HG02840 (cell line): ENCODE measurements around the gene PIK3CG.
"Not testable (repeated sequence)": the region's sequence is repeated elsewhere in the genome, so short reads cannot be mapped to it uniquely, and the experiment has no call there.

Experiments used
- ATAC-seq: cut with Tn5 transposase; IDR thresholded peaks from one replicate; pipeline ENCODE4 v1.9.1; 2021; ENCODE audit warnings: mild to moderate bottlenecking, moderate library complexity, moderate number of reproducible peaks; ENCODE audit not compliant: unreplicated experiment, low FRiP score

PIK3CG gene

DNA sequence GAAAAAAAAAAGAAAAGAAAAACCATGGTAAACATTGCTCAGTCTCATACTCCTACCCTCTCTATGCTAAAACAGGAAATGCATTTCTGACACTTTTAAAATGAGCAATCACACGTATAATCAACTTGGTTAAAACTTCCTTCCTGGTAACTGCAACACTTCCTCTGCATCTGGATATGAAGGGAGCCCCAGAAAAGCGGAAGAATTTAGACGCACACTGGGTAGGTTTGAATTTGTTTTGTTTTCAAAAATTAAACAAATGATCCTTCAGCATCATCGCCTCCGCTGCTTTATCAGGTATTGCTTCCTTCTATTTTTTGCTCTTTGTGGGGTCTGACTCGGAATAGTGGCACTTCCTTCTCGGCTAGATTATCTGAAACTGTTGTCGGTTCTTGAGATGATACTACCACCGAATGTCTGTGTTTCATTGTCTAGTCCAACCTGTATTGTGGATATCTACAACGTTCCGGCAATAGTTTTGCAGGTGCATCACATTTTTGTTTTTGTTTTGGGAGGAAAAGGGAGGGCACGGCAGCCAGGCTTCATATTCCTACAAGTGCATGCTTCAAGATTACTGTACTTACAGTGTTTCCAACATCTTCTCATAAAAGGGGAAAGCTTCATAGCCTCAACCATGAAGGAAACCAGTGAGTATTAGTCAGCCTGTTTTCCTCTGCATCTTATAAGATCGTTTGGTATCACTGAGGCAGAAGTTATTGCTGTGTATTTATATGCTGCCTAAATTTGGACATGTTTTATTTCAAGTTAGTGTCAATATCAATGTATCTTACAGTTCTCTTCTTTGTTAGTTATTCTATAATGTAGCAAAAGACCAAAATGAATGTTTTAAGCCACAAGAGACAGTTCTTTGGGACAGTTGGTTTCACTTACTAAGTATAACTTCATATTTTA lies at the start of gene PIK3CG:
TSS of gene PIK3CG (plus strand) at position 153 of the 912 bp plus-strand sequence. CDS start 2,280 bp downstream, outside the sequence.
- ATAC-seq, result peak; percentile 72

DNA sequence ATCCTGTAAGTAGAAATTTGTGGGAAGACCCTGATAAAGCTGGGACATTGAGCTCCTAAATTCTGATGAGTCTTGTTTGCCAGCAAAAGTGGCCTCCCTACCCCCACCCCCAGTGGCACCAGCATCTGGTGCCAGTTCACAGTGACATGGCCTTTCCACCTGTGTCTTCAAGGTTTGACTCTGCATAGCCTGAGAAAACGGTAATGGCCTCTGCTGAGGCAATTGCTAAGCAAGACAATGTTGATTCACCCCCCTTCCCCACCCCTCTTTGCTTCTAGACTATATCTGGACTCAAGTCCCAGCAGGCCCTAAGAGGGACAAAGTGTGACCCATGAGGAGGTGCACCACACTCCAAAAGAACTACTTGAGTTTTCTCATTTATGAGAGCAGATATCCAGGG lies 48.0 kb upstream of the PIK3CG start:
- no peak for ATAC-seq

DNA sequence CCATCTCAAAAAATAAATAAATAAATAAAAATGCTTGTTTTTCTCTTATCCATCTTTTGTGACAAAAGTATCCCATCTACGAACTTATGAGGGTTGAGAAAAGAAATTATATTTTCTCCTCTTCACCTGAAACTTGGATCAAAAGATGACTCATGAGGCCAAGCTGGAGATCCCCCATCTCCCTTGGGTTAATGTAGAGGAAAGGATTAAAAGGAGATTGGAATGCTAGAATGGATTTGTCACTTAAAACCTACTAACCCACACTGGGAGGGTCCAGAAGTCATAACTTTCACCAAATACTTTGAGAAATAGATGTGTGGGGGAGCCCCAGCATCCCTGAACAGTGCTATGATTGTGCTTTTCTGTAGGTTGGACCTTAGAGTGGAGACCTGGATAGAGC lies 46.3 kb upstream of the PIK3CG start:
- no peak for ATAC-seq

DNA sequence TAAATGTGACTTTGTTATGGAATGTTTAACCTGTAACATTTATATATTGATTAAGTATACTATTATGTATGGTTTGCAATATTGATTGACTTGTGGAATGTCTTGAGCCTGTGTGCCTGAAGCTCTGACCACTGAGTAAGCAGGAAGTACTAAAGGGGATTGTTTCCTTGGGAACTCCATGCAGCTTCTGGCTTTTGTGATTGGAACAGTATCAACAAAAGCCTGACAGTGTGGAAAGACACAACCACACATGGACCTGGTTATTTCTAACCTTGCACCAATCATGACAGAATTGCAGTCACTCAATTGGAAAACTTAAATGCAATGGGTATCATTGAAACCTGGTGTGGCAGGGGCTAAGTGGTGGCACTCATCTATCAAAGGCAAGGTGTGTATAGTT lies 45.5 kb upstream of the PIK3CG start:
- no peak for ATAC-seq

DNA sequence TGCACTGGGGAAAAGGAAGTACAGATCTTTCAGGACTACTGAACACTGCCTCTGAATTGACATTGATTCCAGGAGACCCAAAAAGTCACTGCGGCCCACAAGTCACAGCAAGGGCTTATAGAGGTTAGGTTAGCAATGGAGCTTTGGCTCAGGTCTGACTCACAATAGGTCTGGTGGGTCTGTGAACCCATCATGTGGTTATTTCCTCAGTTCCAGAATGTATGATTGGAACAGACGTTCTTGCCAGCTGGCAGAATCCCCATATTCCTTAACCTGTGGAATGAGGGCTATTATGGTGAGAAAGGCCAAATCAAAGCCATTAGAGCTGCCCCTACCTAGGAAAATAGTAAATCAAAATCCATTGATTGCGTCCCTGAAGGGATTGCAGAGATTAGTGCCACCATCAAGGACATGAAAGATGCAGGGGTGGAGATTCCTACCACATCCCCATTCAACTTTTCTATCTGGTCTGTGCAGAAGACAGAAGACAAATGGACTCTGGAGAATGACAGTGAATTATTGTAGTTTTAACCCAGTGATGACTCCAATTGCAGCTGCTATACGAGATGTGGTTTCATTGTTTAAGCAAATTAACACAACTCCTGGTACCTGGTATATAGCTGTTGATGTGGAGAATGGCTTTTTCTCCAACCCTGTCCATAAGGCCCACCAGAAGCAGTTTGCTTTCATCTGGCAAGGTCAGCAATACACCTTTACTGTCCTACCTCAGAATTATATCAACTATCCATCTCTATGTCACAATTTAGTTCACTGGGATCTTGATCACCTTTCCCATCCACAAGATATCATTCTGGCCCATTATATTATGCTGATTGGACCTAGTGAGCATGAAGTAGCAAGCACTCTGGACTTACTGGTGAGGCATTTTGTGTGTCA lies 44.5 kb upstream of the PIK3CG start:
- ATAC-seq, result no peak

GRCh38 chr7:106823631-106824030 lies 41.5 kb upstream of the PIK3CG start:
- ATAC-seq, result no peak

GRCh38 chr7:106824458-106824857 lies 40.6 kb upstream of the PIK3CG start:
- no peak for ATAC-seq

- no peak for ATAC-seq
Measured at GRCh38 chr7:106827626-106828025, 37.5 kb upstream of the PIK3CG start.

GRCh38 chr7:106829496-106829895 lies 35.6 kb upstream of the PIK3CG start:
- no peak for ATAC-seq

DNA sequence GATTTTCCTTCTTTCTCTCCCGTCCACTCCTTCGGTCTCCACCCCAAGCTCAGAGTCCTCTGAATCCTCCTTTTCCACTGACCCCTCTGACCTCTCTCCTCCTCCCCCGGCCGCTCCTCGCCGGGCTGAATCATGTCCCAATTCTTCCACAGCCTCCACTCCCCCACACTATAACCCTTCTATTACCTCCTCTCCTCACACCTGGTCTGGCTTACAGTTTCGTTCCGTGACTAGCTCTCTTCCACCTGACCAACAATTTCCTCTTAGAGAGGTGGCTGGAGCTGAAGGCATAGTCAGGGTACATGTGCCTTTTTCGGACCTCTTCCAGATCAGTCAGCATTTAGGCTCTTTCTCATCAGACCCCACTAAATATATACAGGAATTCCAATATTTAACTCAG lies 34.2 kb upstream of the PIK3CG start:
- ATAC-seq, result not testable (repeated sequence)

DNA sequence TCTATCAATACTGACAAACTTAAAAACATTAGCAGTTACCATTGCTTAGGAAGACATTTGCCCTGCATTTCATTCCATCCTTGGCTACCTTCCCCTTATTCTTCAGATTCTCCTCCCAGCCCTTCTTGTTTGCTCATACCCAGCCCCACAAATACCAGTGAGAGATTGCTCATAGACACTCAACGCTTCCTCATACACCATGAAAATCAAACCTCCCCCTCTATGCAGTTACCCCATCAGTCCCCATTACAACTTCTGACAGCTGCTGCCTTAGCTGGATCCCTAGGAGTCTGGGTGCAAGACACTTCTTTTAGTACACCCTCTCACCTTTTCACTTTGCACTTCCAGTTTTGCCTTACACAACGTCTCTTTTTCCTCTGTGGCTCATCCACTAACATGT lies 28.3 kb upstream of the PIK3CG start:
- no peak for ATAC-seq

DNA sequence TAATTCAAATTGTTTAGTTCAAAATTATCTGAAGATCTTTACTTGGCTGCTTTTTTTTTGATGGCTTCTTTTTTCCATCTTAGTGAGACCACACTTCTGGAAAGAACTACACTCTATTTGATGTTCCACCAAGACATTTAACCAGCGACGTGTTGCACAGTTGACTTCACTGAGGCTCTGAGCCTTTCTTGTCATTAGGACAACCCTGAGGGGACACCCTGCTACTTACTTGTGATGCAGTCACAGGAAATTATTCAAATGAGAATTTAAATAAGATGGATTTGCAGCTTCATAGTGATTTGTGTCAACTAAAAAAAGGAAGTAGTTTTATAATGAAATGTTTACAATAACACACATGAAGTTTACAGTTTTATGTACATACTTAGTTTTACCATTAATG lies 25.6 kb upstream of the PIK3CG start:
- ATAC-seq, result no peak

DNA sequence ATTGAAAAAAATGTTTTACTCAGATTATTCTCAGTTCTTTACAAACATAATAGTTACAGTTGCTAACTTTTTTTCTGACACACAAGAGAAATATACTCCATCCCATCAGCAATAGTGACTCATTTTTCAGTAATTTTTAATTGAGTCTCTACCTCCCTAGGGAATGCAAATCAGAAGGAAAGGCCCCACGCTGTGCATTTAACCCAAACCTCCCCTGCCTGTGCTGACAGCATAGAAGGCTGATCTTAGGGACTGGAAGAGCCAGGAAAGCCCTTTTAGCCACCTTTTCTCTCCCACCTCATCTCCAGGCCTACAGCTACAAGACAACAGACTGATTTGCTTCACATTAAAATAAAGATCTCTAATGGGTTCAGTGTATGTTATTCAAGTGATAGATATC lies 24.7 kb upstream of the PIK3CG start:
- no peak for ATAC-seq

DNA sequence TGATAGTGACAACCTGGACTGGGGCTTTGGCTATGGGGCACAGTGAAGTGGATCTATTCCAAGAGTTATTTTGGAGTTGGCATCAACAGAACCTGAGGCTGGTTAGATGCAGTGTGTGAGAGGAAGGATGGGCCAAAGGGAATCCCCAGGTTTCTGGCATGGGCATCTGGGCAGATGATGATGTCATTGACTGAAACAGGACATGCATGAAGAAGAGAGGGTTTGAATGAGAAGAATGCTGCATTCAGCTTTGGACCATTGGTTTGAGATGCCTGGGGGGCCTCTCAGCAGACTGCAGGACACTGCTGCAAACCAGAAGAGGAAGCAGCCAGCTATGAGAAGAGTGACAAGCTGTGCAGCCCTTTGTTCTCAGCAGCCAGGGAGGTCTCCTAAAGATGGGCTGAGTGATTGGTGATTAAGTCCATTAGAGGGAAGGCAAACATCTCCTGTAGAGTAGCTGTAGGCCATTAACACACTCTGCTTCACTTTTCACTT lies 23.1 kb upstream of the PIK3CG start:
- no peak for ATAC-seq

GRCh38 chr7:106844279-106844997 lies 20.6 kb upstream of the PIK3CG start:
- no peak for ATAC-seq

- no peak for ATAC-seq
Measured at GRCh38 chr7:106848049-106848448, 17.0 kb upstream of the PIK3CG start.

DNA sequence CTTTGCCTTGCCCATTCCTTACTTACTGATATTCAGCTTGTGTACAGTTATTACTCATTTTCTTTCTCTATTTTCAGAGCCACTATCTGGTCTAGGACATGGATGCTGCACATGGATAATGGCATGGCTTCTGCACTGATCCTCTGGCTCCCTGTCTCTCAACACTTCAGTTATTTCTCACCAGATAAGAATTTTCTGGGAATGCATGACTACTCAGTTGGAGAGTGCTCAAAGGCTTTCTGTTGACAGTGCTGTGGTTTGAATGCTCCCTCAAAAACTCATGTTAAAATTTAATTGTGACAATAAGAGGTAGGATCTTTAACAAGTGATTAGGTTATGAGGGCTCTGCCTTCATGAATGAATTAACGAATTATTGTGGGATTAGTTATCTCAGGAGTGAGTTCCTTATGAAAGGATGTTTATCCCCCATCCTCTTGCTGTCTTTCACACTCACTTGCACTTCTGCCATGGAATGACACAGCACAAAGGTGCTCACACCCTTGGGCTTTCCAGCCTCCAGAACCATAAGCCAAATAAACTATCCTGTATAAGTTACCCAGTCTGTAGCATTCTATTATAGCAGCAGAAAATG lies 16.1 kb upstream of the PIK3CG start:
- ATAC-seq, result no peak

DNA sequence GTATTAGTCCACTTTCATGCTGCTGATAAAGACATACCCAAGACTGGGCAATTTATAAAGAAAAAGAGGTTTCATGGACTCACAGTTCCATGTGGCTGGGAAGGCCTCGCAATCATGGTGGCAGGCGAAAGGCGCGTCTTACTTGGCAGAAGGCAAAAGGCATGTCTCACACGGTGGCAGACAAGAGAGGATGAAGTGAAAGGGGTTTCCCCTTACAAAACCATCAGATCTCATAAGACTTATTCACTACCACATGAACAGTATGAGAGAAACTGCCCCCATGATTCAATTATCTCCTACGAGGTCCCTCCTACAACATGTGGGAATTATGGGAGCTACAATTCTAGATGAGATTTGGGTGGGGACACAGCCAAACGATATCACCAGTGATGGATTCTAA lies 13.4 kb upstream of the PIK3CG start:
- not testable (repeated sequence) for ATAC-seq

- no peak for ATAC-seq
Measured at GRCh38 chr7:106853250-106853908, 11.7 kb upstream of the PIK3CG start.
